Activated CD4-positive, alpha-beta T cell treated with anti-CD3 and anti-CD28 coated beads, Interleukin-2, amount 10 ng/mL, durations not matched to agents 7 days and 5 days (primary cell): ENCODE data around the gene STRIP2. TPM values are rescaled to one million over a fixed set of nuclear protein-coding genes. Genes with fewer than 3 reads are reported as not detected.
"Not testable (repeated sequence)": the region's sequence is repeated elsewhere in the genome, so short reads cannot be mapped to it uniquely, and the experiment has no call there.

Source experiments
- CTCF ChIA-PET: fragments of 350-600 bp; sonication (Branson Sonifier 250); formaldehyde crosslinking; loops from one replicate; lab custom pipeline; 2021; ENCODE audit warnings: antibody characterized with exemption; lab: Charles Lee
- POLR2A ChIA-PET: fragments of 350-600 bp; sonication (Branson Sonifier 250); formaldehyde crosslinking; loops from one replicate; lab custom pipeline; 2021; ENCODE audit warnings: antibody characterized with exemption; lab: Charles Lee
- DNase-seq: peaks from one replicate; pipeline ENCODE4 v3.0.0-alpha.2; 2020
- H3K27ac Mint-ChIP-seq: one replicate; pipeline ENCODE4 v1.8.0; 2021; ENCODE audit warnings: mild to moderate bottlenecking, moderate library complexity, mixed read lengths
- H3K27me3 Mint-ChIP-seq: one replicate; pipeline ENCODE4 v1.8.0; 2021; ENCODE audit warnings: mixed read lengths
- H3K36me3 Mint-ChIP-seq: one replicate; pipeline ENCODE4 v1.8.0; 2021; ENCODE audit warnings: low read depth, mixed read lengths
- H3K4me1 Mint-ChIP-seq: one replicate; pipeline ENCODE4 v1.8.0; 2021; ENCODE audit warnings: mixed read lengths
- H3K4me3 Mint-ChIP-seq: one replicate; pipeline ENCODE4 v1.8.0; 2021; ENCODE audit warnings: mild to moderate bottlenecking, moderate library complexity, mixed read lengths
- H3K9me3 Mint-ChIP-seq: one replicate; pipeline ENCODE4 v1.8.0; 2021; ENCODE audit warnings: mixed read lengths
- total RNA-seq, 2 experiments: library from RNA; stranded (reverse); gene quantifications; one replicate each; pipeline ENCODE4 v1.2.3, GENCODE V29; 2021

The STRIP2 gene
- total RNA-seq, 2 experiments from 2014 or later = 10.7 to 12.1 TPM

GRCh38 chr7:129427526-129428045, 6.6 kb upstream of the STRIP2 start:
- Mint-ChIP-seq H3K9me3 (no peaks in the 10 kb centered on the region), H3K4me1 (peaks cover 10% of the 10 kb centered on the region), H3K4me3 (no peak overlapping the region), H3K36me3 (peaks cover 15% of the 10 kb centered on the region), H3K27ac (no peak overlapping the region), H3K27me3 (peaks cover under 1% of the 10 kb centered on the region)
- DNase-seq = no peak
- POLR2A ChIA-PET = no interaction called here
- CTCF ChIA-PET = interaction anchor here (1.1 to 2.3 kb wide), 4 partner anchors 11 to 60 kb away, joined by 3 to 5 read pairs (median 4); no protein-coding TSS in a partner anchor

GRCh38 chr7:129431911-129432643, 2.2 kb upstream of the STRIP2 start:
- Mint-ChIP-seq H3K4me3 (no peak overlapping the region), H3K4me1 (peaks cover 28% of the 10 kb centered on the region), H3K27me3 (peaks cover 6% of the 10 kb centered on the region), H3K9me3 (no peaks in the 10 kb centered on the region), H3K27ac (no peak overlapping the region), H3K36me3 (peaks cover 3% of the 10 kb centered on the region)
- no peak for DNase-seq
- ChIA-PET POLR2A (no interaction called here), CTCF (interaction anchor here (1.5 kb wide), 1 partner anchor 29 kb away, joined by 4 read pairs; no protein-coding TSS in a partner anchor)

- POLR2A ChIA-PET = interaction anchor here (0.7 to 1.7 kb wide), 2 partner anchors 18 to 67 kb away, joined by 3 to 8 read pairs; no protein-coding TSS in a partner anchor
- Mint-ChIP-seq H3K36me3 (peaks cover 1% of the 10 kb centered on the region), H3K4me3 (peak overlapping the region; percentile 93), H3K27ac (peak overlapping the region; percentile 87), H3K4me1 (peaks cover 40% of the 10 kb centered on the region), H3K9me3 (no peaks in the 10 kb centered on the region), H3K27me3 (peaks cover 6% of the 10 kb centered on the region)
- DNase-seq = peak; percentile 7
- CTCF ChIA-PET = interaction anchor here (0.6 to 2.7 kb wide), 11 partner anchors 10 to 390 kb away, joined by 3 to 16 read pairs (median 4); no protein-coding TSS in a partner anchor
These were observed 565 bp downstream of the STRIP2 start for GRCh38 chr7:129434675-129435318.

GRCh38 chr7:129435414-129435829, 1.2 kb downstream of the STRIP2 start:
- H3K36me3 Mint-ChIP-seq = peaks cover 5% of the 10 kb centered on the region
- peak overlapping the region; percentile 87 for H3K27ac Mint-ChIP-seq
- POLR2A ChIA-PET = interaction anchor here (1.7 kb wide), 1 partner anchor 68 kb away, joined by 8 read pairs; no protein-coding TSS in a partner anchor
- no peak for DNase-seq
- CTCF ChIA-PET = interaction anchor here (1.0 to 2.7 kb wide), 4 partner anchors 9 to 390 kb away, joined by 3 to 16 read pairs (median 4); no protein-coding TSS in a partner anchor
- H3K9me3 Mint-ChIP-seq = no peaks in the 10 kb centered on the region
- peak overlapping the region; percentile 93 for H3K4me3 Mint-ChIP-seq
- peaks cover 44% of the 10 kb centered on the region for H3K4me1 Mint-ChIP-seq
- peaks cover 6% of the 10 kb centered on the region for H3K27me3 Mint-ChIP-seq

GRCh38 chr7:129436335-129436923, 2.2 kb downstream of the STRIP2 start:
- Mint-ChIP-seq H3K9me3 (no peaks in the 10 kb centered on the region), H3K4me3 (peak overlapping the region; percentile 5), H3K4me1 (peaks cover 44% of the 10 kb centered on the region), H3K36me3 (peaks cover 6% of the 10 kb centered on the region), H3K27ac (no peak overlapping the region), H3K27me3 (peaks cover 6% of the 10 kb centered on the region)
- POLR2A ChIA-PET = no interaction called here
- CTCF ChIA-PET = interaction anchor here (0.9 to 1.0 kb wide), 3 partner anchors 10 to 69 kb away, joined by 3 read pairs; no protein-coding TSS in a partner anchor
- DNase-seq = no peak

GRCh38 chr7:129437190-129437589, 3.0 kb downstream of the STRIP2 start:
- H3K4me1 Mint-ChIP-seq = peaks cover 44% of the 10 kb centered on the region
- H3K9me3 Mint-ChIP-seq = no peaks in the 10 kb centered on the region
- H3K36me3 Mint-ChIP-seq = peaks cover 6% of the 10 kb centered on the region
- CTCF ChIA-PET = no interaction called here
- POLR2A ChIA-PET = no interaction called here
- peaks cover 6% of the 10 kb centered on the region for H3K27me3 Mint-ChIP-seq
- no peak overlapping the region for H3K27ac Mint-ChIP-seq
- DNase-seq = no peak
- H3K4me3 Mint-ChIP-seq = no peak overlapping the region

GRCh38 chr7:129438281-129438838, 4.1 kb downstream of the STRIP2 start:
- Mint-ChIP-seq H3K4me1 (peaks cover 36% of the 10 kb centered on the region), H3K27me3 (no peaks in the 10 kb centered on the region), H3K36me3 (peaks cover 6% of the 10 kb centered on the region), H3K27ac (no peak overlapping the region), H3K4me3 (no peak overlapping the region), H3K9me3 (no peaks in the 10 kb centered on the region)
- no peak for DNase-seq
- CTCF ChIA-PET = interaction anchor here (0.6 to 2.6 kb wide), 11 partner anchors 11 to 71 kb away, joined by 3 to 18 read pairs (median 5); no protein-coding TSS in a partner anchor
- POLR2A ChIA-PET = interaction anchor here (1.0 kb wide), 1 partner anchor 70 kb away, joined by 4 read pairs; no protein-coding TSS in a partner anchor

GRCh38 chr7:129438839-129439651, 4.8 kb downstream of the STRIP2 start:
- Mint-ChIP-seq H3K9me3 (no peaks in the 10 kb centered on the region), H3K27me3 (no peaks in the 10 kb centered on the region), H3K27ac (no peak overlapping the region), H3K4me1 (peaks cover 34% of the 10 kb centered on the region), H3K36me3 (peaks cover 9% of the 10 kb centered on the region), H3K4me3 (no peak overlapping the region)
- DNase-seq = no peak
- ChIA-PET CTCF (interaction anchor here (0.6 to 2.6 kb wide), 15 partner anchors 9 to 71 kb away, joined by 3 to 18 read pairs (median 4); no protein-coding TSS in a partner anchor), POLR2A (interaction anchor here (0.5 to 1.0 kb wide), 2 partner anchors 71 to 1204 kb away, joined by 3 to 4 read pairs; no protein-coding TSS in a partner anchor)

- Mint-ChIP-seq H3K4me1 (peaks cover 32% of the 10 kb centered on the region), H3K9me3 (no peaks in the 10 kb centered on the region), H3K27ac (no peak overlapping the region), H3K4me3 (no peak overlapping the region), H3K27me3 (no peaks in the 10 kb centered on the region), H3K36me3 (peaks cover 18% of the 10 kb centered on the region)
- ChIA-PET POLR2A (no interaction called here), CTCF (interaction anchor here (0.6 to 2.6 kb wide), 7 partner anchors 10 to 72 kb away, joined by 3 to 18 read pairs (median 4); no protein-coding TSS in a partner anchor)
- no peak for DNase-seq
These were observed 5.9 kb downstream of the STRIP2 start for GRCh38 chr7:129439963-129440625.

GRCh38 chr7:129443612-129444011, 9.4 kb downstream of the STRIP2 start:
- ChIA-PET POLR2A (no interaction called here), CTCF (interaction anchor here (0.8 to 1.9 kb wide), 4 partner anchors 11 to 93 kb away, joined by 3 to 5 read pairs (median 3); no protein-coding TSS in a partner anchor)
- no peak overlapping the region for H3K4me3 Mint-ChIP-seq
- H3K27ac Mint-ChIP-seq = no peak overlapping the region
- DNase-seq = no peak
- peaks cover 8% of the 10 kb centered on the region for H3K9me3 Mint-ChIP-seq
- no peaks in the 10 kb centered on the region for H3K27me3 Mint-ChIP-seq
- peaks cover 10% of the 10 kb centered on the region for H3K4me1 Mint-ChIP-seq
- peaks cover 52% of the 10 kb centered on the region for H3K36me3 Mint-ChIP-seq

GRCh38 chr7:129444776-129445175, 10.5 kb downstream of the STRIP2 start:
- POLR2A ChIA-PET, H3K4me3 Mint-ChIP-seq, H3K27ac Mint-ChIP-seq, H3K4me1 Mint-ChIP-seq, DNase-seq, H3K27me3 Mint-ChIP-seq: not testable (repeated sequence)
- Mint-ChIP-seq H3K36me3 (peaks cover 61% of the 10 kb centered on the region), H3K9me3 (peaks cover 15% of the 10 kb centered on the region)
- CTCF ChIA-PET = interaction anchor here (1.0 kb wide), 1 partner anchor 14 kb away, joined by 3 read pairs; no protein-coding TSS in a partner anchor
